Osteoblast (primary cell): ENCODE results near the gene CEMP1. TPM values are rescaled to one million over a fixed set of nuclear protein-coding genes. Genes with fewer than 3 reads are reported as not detected.

ENCODE experiments used
- DNase-seq: peaks from one replicate; pipeline ENCODE4 v3.0.0; 2011; ENCODE audit warnings: low spot score, mixed read lengths; ENCODE audit not compliant: insufficient read length; ENCODE audit errors: missing footprints
- H2AFZ ChIP-seq: 2 replicates; pipeline ENCODE4 v1.6.0; 2011; ENCODE audit warnings: mild to moderate bottlenecking, low read length
- H3K27ac ChIP-seq: 2 replicates; pipeline ENCODE4 v1.5.1; 2011; ENCODE audit warnings: mild to moderate bottlenecking, low read depth, low read length, moderate library complexity
- H3K27me3 ChIP-seq: 2 replicates; pipeline ENCODE4 v1.6.0; 2012; ENCODE audit warnings: mild to moderate bottlenecking, control low read depth, inconsistent platforms, low read length, moderate library complexity; ENCODE audit not compliant: insufficient read depth
- H3K36me3 ChIP-seq: 2 replicates; pipeline ENCODE4 v1.5.1; 2011; ENCODE audit warnings: mild to moderate bottlenecking, low read length, control low read depth, moderate library complexity; ENCODE audit not compliant: insufficient read depth
- H3K4me1 ChIP-seq: 2 replicates; pipeline ENCODE4 v1.5.1; 2011; ENCODE audit warnings: mild to moderate bottlenecking, low read length, control low read depth, moderate library complexity; ENCODE audit not compliant: insufficient read depth
- H3K4me2 ChIP-seq: 2 replicates; pipeline ENCODE4 v1.6.0; 2011; ENCODE audit warnings: mild to moderate bottlenecking, low read length; ENCODE audit not compliant: insufficient read depth
- H3K4me3 ChIP-seq: fragments of 200-600 bp; sonication (generic); 3 replicates; pipeline ENCODE4 v1.5.1; 2012; ENCODE audit warnings: mild to moderate bottlenecking, low read length, inconsistent platforms; ENCODE audit not compliant: insufficient read depth
- H3K79me2 ChIP-seq: 2 replicates; pipeline ENCODE4 v1.6.0; 2012; ENCODE audit warnings: mild to moderate bottlenecking, low read length, control low read depth, inconsistent platforms; ENCODE audit not compliant: insufficient read depth
- H3K9me3 ChIP-seq: 2 replicates; pipeline ENCODE4 v1.5.1; 2011; ENCODE audit warnings: low read depth, low read length, control low read depth
- H4K20me1 ChIP-seq: 2 replicates; pipeline ENCODE4 v1.6.0; 2012; ENCODE audit warnings: mild to moderate bottlenecking, low read length, control low read depth; ENCODE audit not compliant: insufficient read depth
- CTCF ChIP-seq: IDR thresholded peaks from 2 replicates; pipeline ENCODE4 v1.5.1; 2011; ENCODE audit warnings: mild to moderate bottlenecking, low read depth, low read length, moderate library complexity; ENCODE audit errors: extremely low read depth
- total RNA-seq: library from RNA; depleted of rRNA; stranded (reverse); fragments of >200 nt; gene quantifications from 2 replicates; pipeline ENCODE4 v1.2.3, GENCODE V29; 2012

The CEMP1 gene
- total RNA-seq, 1 donor = not detected

GRCh38 chr16:2512735-2513404 is 18.3 kb downstream of the CEMP1 start:
- Histone ChIP-seq H3K9me3 (no peaks in the 10 kb centered on the region), H3K4me1 (peaks cover 39% of the 10 kb centered on the region), H3K79me2 (peaks cover 40% of the 10 kb centered on the region), H3K27me3 (no peaks in the 10 kb centered on the region), H4K20me1 (peaks cover 34% of the 10 kb centered on the region), H3K4me2 (peak overlapping the region; percentile 77), H2AFZ (peak overlapping the region; percentile 68), H3K4me3 (peak overlapping the region; percentile 98), H3K27ac (no peak overlapping the region), H3K36me3 (peaks cover 5% of the 10 kb centered on the region)
- TF ChIP-seq CTCF = peak; percentile 12
- peak; percentile 83 for DNase-seq

GRCh38 chr16:2511996-2512734 is 19.0 kb downstream of the CEMP1 start:
- H4K20me1 ChIP-seq = peaks cover 27% of the 10 kb centered on the region
- H3K9me3 ChIP-seq = no peaks in the 10 kb centered on the region
- H3K27ac ChIP-seq = no peak overlapping the region
- no peak overlapping the region for H3K4me2 ChIP-seq
- peak; percentile 86 for DNase-seq
- H3K36me3 ChIP-seq = peaks cover 5% of the 10 kb centered on the region
- no peak overlapping the region for H2AFZ ChIP-seq
- H3K27me3 ChIP-seq = no peaks in the 10 kb centered on the region
- H3K4me3 ChIP-seq = no peak overlapping the region
- TF ChIP-seq CTCF = no peak
- H3K4me1 ChIP-seq = peaks cover 35% of the 10 kb centered on the region
- peaks cover 33% of the 10 kb centered on the region for H3K79me2 ChIP-seq

- H3K9me3 ChIP-seq = no peaks in the 10 kb centered on the region
- no peak for TF ChIP-seq CTCF
- H3K79me2 ChIP-seq = peaks cover 24% of the 10 kb centered on the region
- peak; percentile 99 for DNase-seq
- peak overlapping the region; percentile 56 for H3K27ac ChIP-seq
- peak overlapping the region; percentile 60 for H3K4me3 ChIP-seq
- H3K4me2 ChIP-seq = peak overlapping the region; percentile 77
- H3K4me1 ChIP-seq = peaks cover 26% of the 10 kb centered on the region
- H2AFZ ChIP-seq = peak overlapping the region; percentile 61
- H4K20me1 ChIP-seq = peaks cover 18% of the 10 kb centered on the region
- peaks cover 5% of the 10 kb centered on the region for H3K36me3 ChIP-seq
- H3K27me3 ChIP-seq = no peaks in the 10 kb centered on the region
These were observed 19.9 kb downstream of the CEMP1 start for GRCh38 chr16:2511128-2511800.
